Mucosa of rectum (tissue), 2 donors: ENCODE results near the gene BCO2.
A peak's percentile ranks its signal among the peaks of the same experiment; 100 is the strongest.
"Not testable (repeated sequence)": the region's sequence is repeated elsewhere in the genome, so short reads cannot be mapped to it uniquely, and the experiment has no call there.

Source experiments
- H3K27ac ChIP-seq, 2 donors: one replicate each; pipeline ENCODE4 v1.7.0; 2013; ENCODE audit warnings: inconsistent platforms in 2 of 2, low read depth in 2 of 2, low read length in 2 of 2
- H3K27me3 ChIP-seq, 2 donors: one replicate each; pipeline ENCODE4 v1.7.0; 2013; ENCODE audit warnings: low read length in 2 of 2; ENCODE audit not compliant: control insufficient read depth in 2 of 2, insufficient read depth in 2 of 2
- H3K36me3 ChIP-seq, 2 donors: one replicate each; pipeline ENCODE4 v1.7.0; 2013; ENCODE audit warnings: low read length in 2 of 2; ENCODE audit not compliant: control insufficient read depth in 2 of 2, insufficient read depth in 2 of 2
- H3K4me1 ChIP-seq, 2 donors: one replicate each; pipeline ENCODE4 v1.7.0; 2013; ENCODE audit warnings: low read length in 2 of 2, mild to moderate bottlenecking in 1 of 2; ENCODE audit not compliant: control insufficient read depth in 2 of 2, insufficient read depth in 2 of 2
- H3K4me3 ChIP-seq, 2 donors: one replicate each; pipeline ENCODE4 v1.7.0; 2013; ENCODE audit warnings: low read length in 2 of 2
- H3K9ac ChIP-seq, 2 donors: one replicate each; pipeline ENCODE4 v1.7.0; 2013; ENCODE audit warnings: low read length in 2 of 2, low read depth in 1 of 2, mild to moderate bottlenecking in 1 of 2
- H3K9me3 ChIP-seq, 2 donors: one replicate each; pipeline ENCODE4 v1.7.0; 2013; ENCODE audit warnings: low read length in 2 of 2; ENCODE audit not compliant: control insufficient read depth in 2 of 2
- donor health status: healthy.
- donor health status: Normal muscosa, but diverticular disease.

Gene BCO2

GRCh38 chr11:112156956-112157766, 18.2 kb upstream of the BCO2 start:
- no peak overlapping the region for H3K27ac ChIP-seq

GRCh38 chr11:112159098-112160065, 15.9 kb upstream of the BCO2 start:
- Histone ChIP-seq H3K27ac (peak overlapping the region in 1 of 2 donors; percentile 33), H3K36me3 (peaks cover 0 to 3% of the 10 kb centered on the region in 2 donors), H3K27me3 (no peaks in the 10 kb centered on the region), H3K4me1 (peaks cover 0 to 18% of the 10 kb centered on the region in 2 donors), H3K4me3 (no peak overlapping the region), H3K9ac (no peak overlapping the region), H3K9me3 (no peaks in the 10 kb centered on the region)

More at GRCh38 chr11:112156956-112157766, 18.2 kb upstream of the BCO2 start:
- Histone ChIP-seq H3K9me3 (no peaks in the 10 kb centered on the region), H3K9ac (no peak overlapping the region), H3K4me1 (peaks cover 0 to 14% of the 10 kb centered on the region in 2 donors), H3K27me3 (no peaks in the 10 kb centered on the region), H3K4me3 (no peak overlapping the region), H3K36me3 (peaks cover 3% of the 10 kb centered on the region in 2 donors)

GRCh38 chr11:112160091-112160848, 15.0 kb upstream of the BCO2 start:
- H3K4me3 ChIP-seq = no peak overlapping the region
- H3K4me1 ChIP-seq = peaks cover 0 to 20% of the 10 kb centered on the region in 2 donors
- peak overlapping the region in 1 of 2 donors; percentile 33 for H3K27ac ChIP-seq
- H3K36me3 ChIP-seq = no peaks in the 10 kb centered on the region
- H3K27me3 ChIP-seq = no peaks in the 10 kb centered on the region
- no peak overlapping the region for H3K9ac ChIP-seq
- no peaks in the 10 kb centered on the region for H3K9me3 ChIP-seq

GRCh38 chr11:112161012-112161411, 14.3 kb upstream of the BCO2 start:
- peaks cover 0 to 22% of the 10 kb centered on the region in 2 donors for H3K4me1 ChIP-seq
- no peak overlapping the region for H3K9ac ChIP-seq
- H3K36me3 ChIP-seq = no peaks in the 10 kb centered on the region
- no peak overlapping the region for H3K4me3 ChIP-seq
- no peak overlapping the region for H3K27ac ChIP-seq
- no peaks in the 10 kb centered on the region for H3K27me3 ChIP-seq
- no peaks in the 10 kb centered on the region for H3K9me3 ChIP-seq

- Histone ChIP-seq H3K4me3 (peak overlapping the region in 1 of 2 donors; percentile 59), H3K4me1 (peaks cover 5 to 26% of the 10 kb centered on the region in 2 donors)
- not testable (repeated sequence) for H3K9me3 ChIP-seq, H3K9ac ChIP-seq, H3K27me3 ChIP-seq, H3K27ac ChIP-seq, H3K36me3 ChIP-seq
Observed at GRCh38 chr11:112162200-112162599, 13.1 kb upstream of the BCO2 start.

- Histone ChIP-seq H3K36me3 (no peaks in the 10 kb centered on the region), H3K27ac (peak overlapping the region; percentile 17 to 64), H3K4me1 (peaks cover 5 to 26% of the 10 kb centered on the region in 2 donors), H3K9ac (peak overlapping the region; percentile 5 to 52), H3K27me3 (no peaks in the 10 kb centered on the region), H3K9me3 (no peaks in the 10 kb centered on the region), H3K4me3 (peak overlapping the region; percentile 59 to 76)
Observed at GRCh38 chr11:112162761-112163546, 12.4 kb upstream of the BCO2 start.

GRCh38 chr11:112163875-112164685, 11.2 kb upstream of the BCO2 start, which contains the start of gene IL18:
IL18 (minus strand) TSS chr11:112164094; CDS start chr11:112155053, 9,041 bp downstream.
- peaks cover 5 to 26% of the 10 kb centered on the region in 2 donors for H3K4me1 ChIP-seq
- no peaks in the 10 kb centered on the region for H3K9me3 ChIP-seq
- H3K27me3 ChIP-seq = no peaks in the 10 kb centered on the region
- H3K36me3 ChIP-seq = no peaks in the 10 kb centered on the region
- H3K9ac ChIP-seq = peak within 1 kb of the TSS; percentile 52 to 63
- peak within 1 kb of the TSS; percentile 59 to 76 for H3K4me3 ChIP-seq
- peak within 1 kb of the TSS; percentile 64 to 80 for H3K27ac ChIP-seq

- peak overlapping the region in 1 of 2 donors; percentile 13 for H3K27ac ChIP-seq
- H3K9me3 ChIP-seq = no peaks in the 10 kb centered on the region
- H3K4me1 ChIP-seq = peaks cover 5 to 21% of the 10 kb centered on the region in 2 donors
- no peak overlapping the region for H3K4me3 ChIP-seq
- no peak overlapping the region for H3K9ac ChIP-seq
- no peaks in the 10 kb centered on the region for H3K36me3 ChIP-seq
- no peaks in the 10 kb centered on the region for H3K27me3 ChIP-seq
Observed at GRCh38 chr11:112165049-112165448, 10.3 kb upstream of the BCO2 start.
